ENCODE data around the gene RNF166. TPM values are rescaled to one million over a fixed set of nuclear protein-coding genes. Genes with fewer than 3 reads are reported as not detected.

Gene RNF166
- total RNA-seq, 1 experiment from 2014 or later = 17.5 TPM

GRCh38 chr16:88665148-88665547 is 41.1 kb downstream of the RNF166 start:
- TF ChIP-seq, protein P1, sequence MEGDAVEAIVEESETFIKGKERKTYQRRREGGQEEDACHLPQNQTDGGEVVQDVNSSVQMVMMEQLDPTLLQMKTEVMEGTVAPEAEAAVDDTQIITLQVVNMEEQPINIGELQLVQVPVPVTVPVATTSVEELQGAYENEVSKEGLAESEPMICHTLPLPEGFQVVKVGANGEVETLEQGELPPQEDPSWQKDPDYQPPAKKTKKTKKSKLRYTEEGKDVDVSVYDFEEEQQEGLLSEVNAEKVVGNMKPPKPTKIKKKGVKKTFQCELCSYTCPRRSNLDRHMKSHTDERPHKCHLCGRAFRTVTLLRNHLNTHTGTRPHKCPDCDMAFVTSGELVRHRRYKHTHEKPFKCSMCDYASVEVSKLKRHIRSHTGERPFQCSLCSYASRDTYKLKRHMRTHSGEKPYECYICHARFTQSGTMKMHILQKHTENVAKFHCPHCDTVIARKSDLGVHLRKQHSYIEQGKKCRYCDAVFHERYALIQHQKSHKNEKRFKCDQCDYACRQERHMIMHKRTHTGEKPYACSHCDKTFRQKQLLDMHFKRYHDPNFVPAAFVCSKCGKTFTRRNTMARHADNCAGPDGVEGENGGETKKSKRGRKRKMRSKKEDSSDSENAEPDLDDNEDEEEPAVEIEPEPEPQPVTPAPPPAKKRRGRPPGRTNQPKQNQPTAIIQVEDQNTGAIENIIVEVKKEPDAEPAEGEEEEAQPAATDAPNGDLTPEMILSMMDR (IDR thresholded peaks at IDR 0.05; ENCODE audit: unreplicated experiment) = no peak
- no peaks in the 10 kb centered on the region for H3K27me3 Mint-ChIP-seq (ENCODE audit: insufficient read depth, unreplicated experiment)
- no peak overlapping the region for H3K4me3 Mint-ChIP-seq (ENCODE audit: unreplicated experiment)
- POLR2A ChIA-PET = interaction anchor here (0.6 to 0.8 kb wide), 3 partner anchors 22 to 337 kb away, joined by 3 to 4 read pairs (median 3); no protein-coding TSS in a partner anchor
- no peaks in the 10 kb centered on the region for H3K9me3 Mint-ChIP-seq (ENCODE audit: unreplicated experiment)
- no peaks in the 10 kb centered on the region for H3K36me3 Mint-ChIP-seq (ENCODE audit: insufficient read depth, unreplicated experiment)
- intact Hi-C loops (cut with micrococcal nuclease) = no loop called here
- no peaks in the 10 kb centered on the region for H3K4me1 Mint-ChIP-seq (ENCODE audit: insufficient read depth, unreplicated experiment)
- DNase-seq (ENCODE audit: unreplicated experiment) = no peak
- CTCF ChIA-PET = interaction anchor here (0.6 to 0.8 kb wide), 2 partner anchors 37 to 72 kb away, joined by 4 read pairs; no protein-coding TSS in a partner anchor
- BruUV-seq (replicated peaks) = no TSS peak
- H3K27ac Mint-ChIP-seq (ENCODE audit: low read depth, unreplicated experiment) = no peak overlapping the region

DNA sequence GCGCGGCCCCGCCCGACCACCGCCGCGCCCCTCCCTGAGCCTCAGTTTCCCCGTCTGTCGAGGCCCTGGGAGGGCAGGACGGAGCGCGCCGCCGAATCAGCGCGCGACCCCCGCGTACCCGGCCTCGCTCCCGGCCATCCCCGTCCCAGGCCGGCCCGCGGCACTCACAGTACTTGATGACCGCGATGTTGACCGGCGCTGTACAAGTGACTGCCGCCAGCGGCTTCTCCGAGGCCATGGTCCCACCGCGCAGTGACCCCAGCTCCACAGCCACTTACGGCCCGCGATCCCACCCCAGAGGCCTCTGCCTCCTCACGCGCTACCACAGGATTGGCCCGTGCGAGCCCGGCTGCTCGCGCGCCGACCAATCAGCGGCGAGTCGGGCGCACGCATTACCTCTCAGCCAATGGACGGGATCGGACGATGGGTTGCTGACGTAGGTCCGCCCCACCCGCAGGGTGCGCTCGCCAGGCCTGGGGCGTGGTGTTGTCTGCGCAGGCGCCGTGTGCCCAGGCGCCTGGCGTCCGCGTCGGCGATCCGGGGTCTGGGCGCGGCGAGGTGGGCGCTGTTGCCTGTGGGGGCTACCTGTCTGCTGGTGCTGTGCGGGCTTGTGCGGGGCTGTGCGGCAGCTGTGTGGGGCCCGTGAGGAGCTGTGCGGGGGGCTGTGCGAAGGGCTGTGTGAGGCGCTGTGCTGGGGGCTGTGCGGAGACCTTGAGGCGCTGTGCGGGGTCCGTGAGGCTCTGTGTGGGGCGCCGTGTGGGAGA is 43.2 kb downstream of the RNF166 start, which contains the start of gene MVD:
TSS of gene MVD (minus strand) at position 249 of the 764 bp plus-strand sequence. CDS start at position 238, 11 bp downstream.
- ChIA-PET POLR2A (interaction anchor here (0.6 to 2.4 kb wide), 10 partner anchors 12 to 1875 kb away, joined by 3 to 10 read pairs (median 4); partner anchors contain the start of genes ACSF3, CDT1, CTU2 and KLHDC4), CTCF (interaction anchor here (0.6 to 1.0 kb wide), 3 partner anchors 74 to 896 kb away, joined by 3 read pairs; no protein-coding TSS in a partner anchor)
- H3K27me3 Mint-ChIP-seq (ENCODE audit: insufficient read depth, unreplicated experiment) = no peaks in the 10 kb centered on the region
- peak within 1 kb of the TSS; percentile 97 for H3K27ac Mint-ChIP-seq (ENCODE audit: low read depth, unreplicated experiment)
- no peaks in the 10 kb centered on the region for H3K9me3 Mint-ChIP-seq (ENCODE audit: unreplicated experiment)
- TF ChIP-seq, protein P1 (IDR thresholded peaks at IDR 0.05; ENCODE audit: unreplicated experiment) = no peak
- peak within 1 kb of the TSS; percentile 96 for H3K4me3 Mint-ChIP-seq (ENCODE audit: unreplicated experiment)
- intact Hi-C loops (cut with micrococcal nuclease) = no loop called here
- peak; percentile 97 for DNase-seq (ENCODE audit: unreplicated experiment)
- H3K4me1 Mint-ChIP-seq (ENCODE audit: insufficient read depth, unreplicated experiment) = no peaks in the 10 kb centered on the region
- BruUV-seq (replicated peaks) = no TSS peak
- no peaks in the 10 kb centered on the region for H3K36me3 Mint-ChIP-seq (ENCODE audit: insufficient read depth, unreplicated experiment)

DNA sequence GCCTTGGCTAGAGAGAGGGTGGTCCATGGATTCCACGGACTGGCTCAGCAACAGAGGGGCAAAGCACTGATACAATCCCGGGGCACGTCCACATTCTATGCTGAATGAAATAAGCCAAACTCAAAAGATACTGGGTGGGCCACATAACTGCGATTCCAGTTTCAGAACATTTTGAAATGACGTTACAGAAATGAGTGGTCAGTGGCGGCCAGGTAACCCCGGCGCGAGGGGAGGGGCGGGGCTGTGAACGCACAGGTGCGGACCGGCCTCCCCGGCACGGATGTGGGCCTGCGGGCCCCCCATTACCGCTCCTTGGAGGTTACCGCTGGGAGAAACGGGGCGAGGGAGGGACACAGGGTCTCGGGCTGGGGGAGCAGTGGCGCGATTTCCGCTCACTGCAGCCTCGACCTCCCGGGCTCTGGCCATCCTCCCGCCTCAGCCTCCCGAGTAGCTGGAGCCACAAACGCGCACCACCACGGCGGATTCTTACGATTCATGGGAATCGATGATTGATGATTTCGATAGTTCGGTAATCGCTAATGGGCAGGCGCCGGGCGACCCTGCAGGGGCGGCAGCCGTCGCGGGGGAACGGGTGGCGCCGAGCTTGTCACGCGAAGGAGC is 43.9 kb downstream of the RNF166 start:
- TF ChIP-seq, protein P1 (IDR thresholded peaks at IDR 0.05; ENCODE audit: unreplicated experiment) = no peak
- intact Hi-C loops (cut with micrococcal nuclease) = no loop called here
- DNase-seq (ENCODE audit: unreplicated experiment) = no peak
- peak overlapping the region; percentile 97 for H3K27ac Mint-ChIP-seq (ENCODE audit: low read depth, unreplicated experiment)
- TSS peak; percentile 72 for BruUV-seq (replicated peaks)
- ChIA-PET CTCF (interaction anchor here (0.6 kb wide), 1 partner anchor 897 kb away, joined by 3 read pairs; no protein-coding TSS in a partner anchor), POLR2A (interaction anchor here (0.6 to 2.4 kb wide), 9 partner anchors 12 to 897 kb away, joined by 3 to 10 read pairs (median 4); partner anchors contain the start of genes ACSF3, CDT1, CTU2 and KLHDC4)
- H3K4me3 Mint-ChIP-seq (ENCODE audit: unreplicated experiment) = peak overlapping the region; percentile 96
- H3K4me1 Mint-ChIP-seq (ENCODE audit: insufficient read depth, unreplicated experiment) = no peaks in the 10 kb centered on the region
- no peaks in the 10 kb centered on the region for H3K9me3 Mint-ChIP-seq (ENCODE audit: unreplicated experiment)
- H3K27me3 Mint-ChIP-seq (ENCODE audit: insufficient read depth, unreplicated experiment) = no peaks in the 10 kb centered on the region
- H3K36me3 Mint-ChIP-seq (ENCODE audit: insufficient read depth, unreplicated experiment) = no peaks in the 10 kb centered on the region

- Mint-ChIP-seq H3K4me3 (ENCODE audit: unreplicated experiment) (peak overlapping the region; percentile 96), H3K4me1 (ENCODE audit: insufficient read depth, unreplicated experiment) (no peaks in the 10 kb centered on the region), H3K27ac (ENCODE audit: low read depth, unreplicated experiment) (peak overlapping the region; percentile 97), H3K36me3 (ENCODE audit: insufficient read depth, unreplicated experiment) (peaks cover 6% of the 10 kb centered on the region), H3K9me3 (ENCODE audit: unreplicated experiment) (no peaks in the 10 kb centered on the region), H3K27me3 (ENCODE audit: insufficient read depth, unreplicated experiment) (no peaks in the 10 kb centered on the region)
- DNase-seq (ENCODE audit: unreplicated experiment) = no peak
- TF ChIP-seq, protein P1 (IDR thresholded peaks at IDR 0.05; ENCODE audit: unreplicated experiment) = no peak
- no TSS peak for BruUV-seq (replicated peaks)
- ChIA-PET POLR2A (interaction anchor here (1.8 kb wide), 1 partner anchor 91 kb away, joined by 5 read pairs; the partner anchor contains the start of gene ZC3H18), CTCF (no interaction called here)
- intact Hi-C loops (cut with micrococcal nuclease) = no loop called here
Measured at GRCh38 chr16:88661468-88661867, 44.7 kb downstream of the RNF166 start.

Measured in MCF 10A (cell line).